ENCODE measurements around the gene SCAPER.
A peak's percentile ranks its signal among the peaks of the same experiment; 100 is the strongest.
"Not testable (repeated sequence)": the region's sequence is repeated elsewhere in the genome, so short reads cannot be mapped to it uniquely, and the experiment has no call there.

SCAPER gene

DNA sequence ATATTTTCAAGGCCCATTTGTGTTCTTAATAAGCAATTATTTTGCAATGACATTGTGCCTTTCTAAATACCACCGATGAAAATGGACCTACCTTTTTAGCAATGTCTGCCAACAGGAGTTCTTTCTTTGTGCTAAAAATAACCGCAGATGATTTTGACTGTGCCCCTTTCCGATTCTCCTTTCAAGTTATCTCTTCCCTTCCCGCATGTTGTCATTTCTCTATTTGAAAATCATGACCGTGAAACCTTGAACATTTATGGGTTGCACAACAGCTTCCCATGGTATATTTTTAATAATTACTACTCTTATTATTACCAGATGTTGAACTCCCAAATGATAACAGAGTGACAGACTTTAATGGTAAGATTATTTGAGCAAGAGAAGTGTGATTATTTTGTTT, 583.5 kb downstream of the SCAPER start:
- DNase-seq (ENCODE audit: low read depth in 2 of 2), result no peak

DNA sequence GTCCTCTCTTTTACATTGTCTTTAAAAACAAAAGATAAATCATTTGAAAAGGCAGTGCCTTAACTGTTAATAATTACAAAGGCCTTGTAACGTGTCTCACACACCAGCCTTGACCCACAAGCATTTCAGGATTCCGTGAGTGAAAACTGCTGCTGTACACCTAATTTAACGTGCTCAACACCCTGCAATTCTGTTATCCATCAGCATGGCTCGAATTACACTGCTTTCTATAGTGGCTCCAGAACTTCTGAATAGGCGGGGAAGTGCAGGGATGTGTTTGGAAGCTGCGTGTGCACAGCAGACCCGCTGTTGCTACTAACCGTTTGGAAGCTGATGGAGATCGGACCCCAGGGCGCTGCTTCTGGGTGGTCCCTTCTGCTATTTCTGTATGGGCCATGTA, 584.0 kb downstream of the SCAPER start:
- DNase-seq (ENCODE audit: low read depth in 2 of 2), result no peak

DNA sequence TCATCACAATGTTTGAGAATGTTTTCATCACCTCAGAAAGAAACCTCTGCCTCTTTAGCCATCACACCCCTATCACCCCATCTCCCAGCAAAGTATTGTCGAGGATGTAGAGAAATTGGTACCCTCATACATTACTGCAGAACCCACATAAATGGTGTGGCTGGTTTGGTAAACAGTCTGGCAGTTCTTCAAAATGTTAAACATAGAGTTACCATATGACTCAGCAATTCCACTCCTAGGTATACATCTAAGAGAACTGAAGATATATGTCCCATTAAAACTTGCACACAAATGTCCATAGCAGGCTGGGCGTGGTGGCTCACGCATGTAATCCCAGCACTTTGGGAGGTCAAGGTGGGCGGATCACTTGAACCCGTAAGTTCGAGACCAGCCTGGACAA, 585.1 kb downstream of the SCAPER start:
- DNase-seq (ENCODE audit: low read depth in 2 of 2), result no peak

DNA sequence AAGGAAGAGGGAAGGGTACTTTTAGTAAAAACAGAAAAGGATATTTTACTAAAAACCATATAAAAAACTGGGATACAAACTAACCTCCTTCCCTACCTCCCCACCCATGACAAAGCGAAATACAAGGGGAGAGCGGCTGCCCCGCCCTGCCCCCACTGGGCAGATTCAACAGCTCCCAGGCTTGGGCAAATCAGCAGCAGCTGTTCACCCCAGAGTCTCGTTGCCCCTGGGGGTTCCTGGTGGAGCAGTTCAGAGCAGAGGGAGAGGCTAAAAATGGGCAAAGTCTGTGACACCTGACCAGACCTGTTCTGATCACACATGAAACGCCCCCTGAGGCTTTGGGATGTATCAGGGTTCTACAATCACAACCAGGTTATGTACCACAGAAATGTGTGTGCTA, 591.4 kb downstream of the SCAPER start:
- DNase-seq (ENCODE audit: low read depth in 2 of 2), result no peak

DNA sequence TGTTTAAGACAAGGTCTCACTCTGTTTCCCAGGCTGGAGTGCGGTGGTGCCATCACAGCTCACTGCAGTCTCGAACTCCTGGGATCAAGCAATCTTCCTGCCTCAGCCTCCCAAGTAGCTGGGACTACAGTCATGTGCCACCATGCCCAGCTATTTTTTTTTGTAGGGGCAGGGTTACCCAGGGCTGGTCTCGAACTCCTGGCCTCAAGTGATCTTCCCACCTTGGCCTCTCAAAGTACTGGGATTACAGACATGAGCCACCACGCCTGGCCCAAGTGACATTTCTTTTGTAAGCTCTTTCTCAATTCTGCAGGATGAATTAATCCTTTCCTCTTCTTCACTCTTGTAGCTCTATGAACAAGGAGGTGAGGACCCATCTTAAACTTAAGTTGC, 592.0 kb downstream of the SCAPER start:
- DNase-seq (ENCODE audit: low read depth in 2 of 2), result not testable (repeated sequence)

DNA sequence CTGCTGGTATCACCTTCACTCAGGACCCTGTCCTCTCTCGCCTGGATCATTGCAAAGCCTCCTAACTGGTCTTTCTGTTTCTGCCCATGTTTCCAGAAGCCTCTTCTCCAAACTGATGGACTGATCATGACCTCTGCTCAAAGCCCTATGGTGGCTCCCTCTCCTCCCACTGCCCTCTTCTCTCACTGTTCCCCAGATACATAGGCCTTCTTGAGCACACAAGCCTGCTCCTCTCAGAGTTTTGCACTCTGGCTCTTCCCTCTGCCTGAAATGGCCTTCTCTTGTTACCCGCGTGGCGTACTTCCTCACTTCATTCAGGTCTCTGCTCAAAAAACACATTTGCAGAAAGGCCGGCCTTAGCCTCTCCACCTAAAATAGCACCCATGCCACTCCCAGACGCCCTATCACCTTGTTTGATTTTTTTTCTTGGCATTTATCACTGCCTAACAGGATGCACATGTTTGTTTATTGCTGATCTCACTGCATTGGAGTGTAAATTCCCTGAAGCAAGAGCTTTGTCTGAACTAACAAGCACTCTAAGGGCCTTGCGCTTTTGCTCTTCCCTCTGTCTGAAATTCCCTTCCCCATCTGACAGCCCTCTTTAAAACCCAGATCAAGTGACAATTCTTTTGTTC, 592.5 kb downstream of the SCAPER start:
- no peak for DNase-seq (ENCODE audit: low read depth in 2 of 2)

DNA sequence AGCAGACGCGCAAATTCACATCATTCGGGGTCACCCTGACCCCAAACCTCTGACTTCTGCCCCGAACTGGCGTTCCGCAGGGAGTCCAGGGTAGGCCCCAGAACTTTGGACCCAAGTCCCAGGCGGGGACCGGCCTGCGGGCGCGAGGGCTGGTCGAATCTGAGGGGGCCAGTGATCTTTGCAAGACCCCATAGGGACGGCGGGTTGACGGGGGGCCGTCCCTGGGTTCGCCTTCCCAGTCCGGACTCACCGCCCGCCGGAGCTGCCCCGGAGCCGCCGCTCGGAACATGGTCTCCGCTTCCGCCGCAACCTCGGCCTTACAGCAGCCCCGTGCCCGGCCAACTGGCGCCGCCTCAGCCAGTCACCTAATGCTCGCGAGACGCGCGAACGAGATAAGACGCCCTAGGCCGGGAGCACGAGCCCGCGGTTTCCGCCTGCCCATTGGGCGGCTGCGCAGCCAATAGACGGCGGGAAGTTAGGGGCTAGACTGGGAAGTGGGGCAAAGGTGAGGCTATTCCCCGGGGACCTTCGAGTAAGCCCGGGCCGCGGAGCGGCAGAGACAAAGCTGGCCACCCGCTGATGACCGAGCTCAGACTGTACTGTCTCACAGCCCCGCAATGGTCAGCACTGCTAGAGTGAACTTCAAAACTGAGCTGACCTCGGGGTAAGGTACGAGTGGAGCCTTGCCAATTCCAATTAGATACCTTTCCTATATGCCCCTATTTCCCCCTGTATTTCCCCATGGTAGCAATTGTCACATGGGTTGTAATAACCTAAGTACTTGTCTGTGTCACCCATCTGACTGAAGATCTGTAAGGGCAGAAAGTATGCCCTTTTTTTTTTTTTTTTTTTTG, 593.8 kb downstream of the SCAPER start, which contains the start of gene ETFA:
Gene ETFA (minus strand): TSS at position 370 of the 854 bp plus-strand sequence. CDS start 81 bp downstream, at position 289.
- peak; percentile 76 to 82 for DNase-seq (ENCODE audit: low read depth in 2 of 2)

DNA sequence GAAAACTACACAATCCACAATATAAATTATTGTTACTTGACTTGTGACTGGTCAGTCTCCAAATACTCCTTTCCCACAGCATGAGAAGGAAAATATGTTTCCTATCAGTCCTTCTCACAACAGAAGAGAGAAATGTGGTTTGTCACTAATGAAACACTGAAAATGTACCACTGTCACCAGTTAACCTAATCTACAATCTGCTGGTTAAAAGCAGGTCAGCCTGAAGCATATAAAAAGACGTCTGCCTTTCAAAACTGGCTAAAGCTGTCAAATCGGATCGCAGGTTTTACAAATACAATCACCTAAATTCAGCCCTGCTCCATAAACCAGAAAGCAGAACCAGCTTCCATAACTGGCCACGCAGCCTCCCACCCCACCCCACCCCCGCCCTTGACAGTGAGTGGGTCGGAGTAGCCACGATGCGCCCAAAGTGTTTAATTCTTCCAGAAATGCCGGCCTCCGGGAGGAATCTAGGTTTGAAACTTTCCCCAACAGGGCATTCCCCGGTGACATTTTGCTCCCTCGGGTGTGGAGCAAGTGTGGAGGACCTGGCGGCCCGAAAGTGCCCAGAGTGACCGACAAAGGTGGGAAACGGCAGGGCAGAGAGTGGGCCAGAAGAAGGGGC, 594.6 kb downstream of the SCAPER start:
- no peak for DNase-seq (ENCODE audit: low read depth in 2 of 2)

DNA sequence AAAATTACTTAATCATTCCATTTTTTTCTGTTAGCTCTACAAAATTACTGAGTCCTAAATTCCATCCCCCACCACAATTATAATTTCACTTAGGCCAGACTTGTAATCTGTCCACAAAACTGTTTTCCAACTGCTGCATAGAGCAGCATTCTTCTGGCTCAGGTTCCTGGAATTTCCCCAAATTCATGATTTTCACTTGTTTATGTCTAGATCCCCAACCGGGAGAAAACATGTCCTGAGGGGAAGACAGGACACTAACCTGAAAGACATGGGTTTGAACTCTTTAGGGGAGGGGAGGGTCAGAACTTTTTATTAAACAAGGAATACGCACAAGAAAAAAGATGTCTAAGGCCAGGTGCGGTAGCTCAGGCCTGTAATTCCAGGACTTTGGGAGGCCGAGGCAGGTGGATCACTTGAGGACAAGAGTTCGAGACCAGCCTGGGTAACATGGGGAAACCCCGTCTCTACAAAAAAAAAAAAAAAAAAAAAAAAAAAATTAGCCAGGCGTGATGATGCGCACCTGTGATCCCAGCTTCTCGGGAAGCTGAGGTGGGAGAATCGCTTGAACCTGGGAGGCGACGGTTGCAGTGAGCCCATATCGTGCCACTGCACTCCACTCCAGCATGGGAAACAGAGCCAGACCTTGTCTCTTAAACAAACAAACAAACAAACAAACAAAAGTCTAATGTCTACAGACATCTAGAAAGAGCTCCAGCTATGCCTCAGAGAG, 595.4 kb downstream of the SCAPER start:
- DNase-seq (ENCODE audit: low read depth in 2 of 2), result no peak

DNA sequence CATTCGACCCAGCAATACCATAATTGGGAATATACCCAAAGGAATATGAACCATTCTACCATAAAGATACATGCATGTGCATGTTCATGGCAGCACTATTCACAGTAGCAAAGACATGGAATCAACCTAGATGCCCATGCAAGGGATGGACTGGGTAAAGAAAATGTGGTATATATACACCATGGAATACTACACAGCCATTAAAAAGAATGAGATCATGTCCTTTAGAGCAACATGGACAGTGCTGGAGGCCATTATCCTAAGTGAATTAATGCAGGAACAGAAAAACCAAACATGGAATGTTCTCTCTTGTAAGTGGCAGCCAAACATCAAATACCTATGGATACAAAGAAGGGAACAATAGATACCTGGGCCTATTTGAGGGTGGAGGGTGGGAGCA, 601.2 kb downstream of the SCAPER start:
- no peak for DNase-seq (ENCODE audit: low read depth in 2 of 2)

DNA sequence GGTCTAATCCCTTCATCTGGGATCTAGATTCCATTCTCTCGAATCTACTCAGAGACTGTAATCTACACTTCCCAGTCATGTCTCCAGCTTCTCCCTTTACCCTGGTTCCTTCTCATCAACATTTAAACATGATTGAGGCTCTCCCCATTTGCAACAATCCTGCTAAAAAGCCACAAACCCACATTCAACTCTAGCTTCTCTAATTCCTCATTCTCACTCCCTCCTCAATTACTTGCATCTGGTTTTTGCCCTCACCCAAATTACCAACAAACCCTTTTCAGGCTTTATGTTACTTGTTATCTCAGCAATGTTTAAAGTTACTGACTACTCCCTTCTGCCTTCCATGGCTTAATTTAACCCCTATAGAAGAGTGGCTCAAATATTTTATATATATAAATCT, 605.4 kb downstream of the SCAPER start:
- DNase-seq (ENCODE audit: low read depth in 2 of 2), result no peak

DNA sequence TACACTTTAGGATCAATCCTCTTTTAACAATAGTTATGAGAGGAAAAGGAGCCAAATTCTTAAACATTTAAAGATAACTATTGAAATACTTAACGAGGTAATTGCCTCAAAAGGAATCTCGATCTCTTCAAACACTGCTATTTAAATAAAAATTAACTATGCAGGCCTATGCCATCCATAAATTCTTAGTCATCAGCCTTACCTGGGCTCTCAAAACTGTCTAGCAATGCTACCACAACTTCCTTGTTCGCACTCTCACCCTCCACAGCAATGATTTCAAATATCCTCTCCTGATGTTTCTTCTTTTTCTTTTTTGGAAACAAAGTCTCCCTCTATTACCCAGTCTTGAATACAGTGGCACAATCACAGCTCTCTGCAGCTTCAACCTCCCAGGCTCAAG, 606.2 kb downstream of the SCAPER start:
- DNase-seq (ENCODE audit: low read depth in 2 of 2), result no peak

DNA sequence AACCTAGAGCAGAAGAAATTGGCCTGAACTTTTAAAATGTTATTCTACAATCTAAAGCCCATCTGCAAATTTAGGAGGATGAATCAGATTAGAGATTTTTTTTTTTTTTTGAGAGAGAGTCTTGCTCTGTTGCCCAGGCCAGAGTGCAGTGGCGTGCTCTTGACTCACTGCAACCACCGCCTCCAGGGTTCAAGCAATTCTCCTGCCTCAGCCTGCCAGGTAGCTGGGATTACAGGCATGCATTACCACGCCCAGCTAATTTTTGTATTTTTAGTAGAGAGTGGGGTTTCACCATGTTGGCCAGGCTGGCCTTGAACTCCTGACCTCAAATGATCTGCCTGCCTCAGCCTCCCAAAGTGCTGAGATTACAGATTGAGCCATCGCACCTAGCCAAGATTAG, 607.2 kb downstream of the SCAPER start:
- not testable (repeated sequence) for DNase-seq (ENCODE audit: low read depth in 2 of 2)
